Medulla oblongata (tissue), 1 donor: ENCODE data around the gene GRM4.

Source experiments
- DNase-seq: peaks from one replicate; pipeline ENCODE4 v3.0.0-alpha.2; 2015; ENCODE audit errors: extremely low spot score

The GRM4 gene

DNA sequence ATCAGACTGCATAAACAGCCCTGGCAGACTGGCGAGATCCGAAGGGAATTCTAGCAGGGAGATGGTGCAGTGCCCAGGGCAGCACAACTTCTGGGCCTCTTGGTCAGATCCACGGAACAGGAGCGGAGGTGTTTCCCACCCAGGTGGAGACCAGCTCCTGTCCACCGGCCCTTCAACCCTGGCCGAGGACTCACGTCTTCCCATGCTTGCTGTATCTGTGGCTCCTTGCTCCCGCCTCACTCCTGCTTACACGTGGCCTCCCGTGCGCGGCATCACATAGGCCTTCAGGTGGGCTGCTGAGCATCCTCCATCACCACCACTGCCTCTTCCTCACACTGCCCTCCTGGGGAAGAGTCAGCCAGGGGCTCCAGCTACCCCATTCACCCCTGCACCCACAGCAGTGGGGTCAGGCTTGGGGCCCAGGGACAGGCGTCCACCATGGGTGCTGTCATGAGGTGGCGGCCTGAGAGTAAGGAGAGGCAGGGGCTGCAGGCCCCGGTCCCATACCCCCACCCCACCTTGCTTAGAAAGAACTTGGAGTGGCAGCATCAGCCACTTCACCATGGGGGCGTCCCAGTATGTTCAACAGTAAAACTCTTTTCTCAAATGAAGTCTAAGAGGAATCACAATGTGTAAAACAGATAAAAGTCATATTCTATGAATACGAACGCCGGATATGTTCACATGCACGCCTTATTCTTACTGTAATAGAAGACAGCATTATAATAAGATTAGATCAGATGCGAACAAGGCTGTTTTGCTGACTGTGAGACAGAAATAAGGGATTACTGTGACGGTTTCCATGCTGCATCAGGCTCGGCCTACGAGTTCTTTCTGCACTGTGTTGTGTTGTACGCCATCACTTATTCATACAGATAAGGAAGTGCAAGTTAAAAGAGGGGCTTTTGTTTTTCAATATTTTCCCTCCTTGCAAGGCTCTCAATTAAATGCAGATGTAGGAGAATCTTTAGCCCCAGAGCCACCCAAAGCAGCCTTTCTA lies 165.4 kb downstream of the GRM4 start:
- DNase-seq: no peak

DNA sequence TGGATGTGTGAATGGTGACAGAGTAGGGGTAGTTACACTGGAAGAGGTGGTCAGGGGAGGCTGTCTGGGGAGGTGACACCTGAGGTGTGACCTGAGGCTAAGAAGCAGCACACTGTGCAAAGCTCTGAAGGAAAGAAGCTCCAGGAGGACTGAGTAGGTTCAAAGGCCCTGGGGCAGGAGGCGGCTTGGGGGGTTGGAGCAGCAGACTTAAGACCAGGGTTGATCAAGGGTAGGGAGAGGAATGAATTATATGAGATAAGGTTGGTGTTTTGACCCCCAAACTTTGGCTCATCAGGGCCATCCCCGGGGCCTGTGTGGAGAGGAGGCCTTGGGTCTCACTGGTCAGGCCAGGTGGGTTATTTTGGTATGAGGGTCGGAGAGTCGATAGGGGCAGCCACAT lies 166.1 kb downstream of the GRM4 start:
- DNase-seq: no peak

GRCh38 chr6:33978412-33979150 lies 167.3 kb downstream of the GRM4 start:
- no peak for DNase-seq

DNA sequence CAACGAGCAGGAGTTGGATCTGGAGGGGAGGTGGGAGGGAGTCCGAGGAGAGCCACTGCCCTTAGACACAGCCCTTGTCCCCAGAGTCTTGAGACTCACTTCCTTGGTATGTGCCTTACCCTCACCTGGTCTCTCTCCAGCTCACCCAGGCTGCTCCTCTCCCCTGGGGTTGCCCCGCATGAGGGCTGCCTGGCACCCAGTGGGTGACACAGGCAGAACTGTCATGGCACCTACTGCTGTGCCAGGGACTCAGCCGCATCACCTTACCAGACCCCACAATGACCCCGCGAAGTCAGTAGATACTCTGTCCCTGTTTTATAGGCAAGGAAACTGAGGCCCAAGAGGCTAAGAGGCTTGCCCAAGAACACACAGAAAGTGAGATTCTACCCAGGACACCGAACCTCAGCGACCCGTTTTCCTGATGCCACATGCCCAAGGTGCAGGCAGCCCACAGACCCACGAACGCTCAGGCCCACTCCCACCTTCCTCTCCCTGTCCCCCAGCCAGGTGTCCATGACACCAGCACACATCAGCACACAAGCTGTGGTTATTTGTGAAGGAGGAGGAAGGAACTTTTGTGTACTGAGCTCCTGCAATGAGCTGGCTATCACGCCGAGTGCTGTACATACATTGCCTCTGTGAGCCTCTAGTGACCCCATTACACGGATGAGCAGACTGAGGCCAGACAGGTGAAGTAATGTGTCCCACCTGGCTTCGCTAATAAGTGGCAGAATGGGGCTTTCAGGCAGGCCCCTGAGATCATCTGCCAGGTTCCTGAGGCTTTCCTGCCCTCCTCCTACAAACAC lies 168.1 kb downstream of the GRM4 start:
- no peak for DNase-seq

DNA sequence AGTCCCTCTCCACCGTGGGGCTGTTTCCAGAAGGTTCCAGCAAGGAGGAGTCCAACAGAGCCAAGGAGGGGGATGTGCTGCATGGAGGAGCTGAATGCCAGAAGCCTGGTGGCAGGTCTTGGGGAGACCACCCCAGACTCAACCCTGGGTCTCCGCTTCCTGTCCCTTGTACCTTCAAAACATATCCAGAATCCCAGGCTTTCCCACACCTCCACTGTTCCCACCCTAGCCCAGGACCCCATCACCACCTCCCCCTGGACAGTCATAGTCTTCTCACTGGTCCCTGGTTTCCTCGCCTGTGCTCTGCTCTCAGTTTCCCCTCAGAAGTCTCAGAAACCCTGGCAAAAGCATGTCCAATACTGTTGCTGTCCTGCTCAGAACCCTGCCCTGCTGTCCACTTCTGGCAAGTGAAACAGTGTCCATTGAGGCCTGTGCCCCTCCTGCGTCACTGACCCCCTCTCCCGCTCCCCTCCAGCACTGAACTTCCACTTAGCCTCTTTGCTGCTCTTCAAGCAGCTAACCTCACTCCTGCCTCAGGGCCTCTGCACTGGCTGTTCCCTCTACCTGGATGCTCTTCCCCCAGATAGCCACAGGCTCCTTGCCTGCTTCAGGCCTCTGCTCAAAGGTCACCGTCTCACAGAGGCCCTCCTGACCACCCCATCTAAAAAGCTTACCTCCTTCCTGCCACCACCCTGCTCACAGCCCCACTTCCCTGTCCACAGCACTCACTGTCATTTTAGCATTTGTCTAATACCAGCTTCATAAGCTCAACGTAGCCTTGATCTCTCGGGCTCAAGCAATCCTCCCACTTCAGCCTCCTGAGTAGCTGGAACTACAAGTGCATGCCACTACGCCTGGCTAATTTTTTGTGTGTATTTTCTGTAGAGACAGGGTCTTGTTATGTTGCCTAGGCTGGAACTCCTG lies 169.2 kb downstream of the GRM4 start:
- no peak for DNase-seq

GRCh38 chr6:33975661-33976436 lies 170.0 kb downstream of the GRM4 start:
- no peak for DNase-seq

GRCh38 chr6:33974471-33974870 lies 171.4 kb downstream of the GRM4 start:
- DNase-seq: no peak

DNA sequence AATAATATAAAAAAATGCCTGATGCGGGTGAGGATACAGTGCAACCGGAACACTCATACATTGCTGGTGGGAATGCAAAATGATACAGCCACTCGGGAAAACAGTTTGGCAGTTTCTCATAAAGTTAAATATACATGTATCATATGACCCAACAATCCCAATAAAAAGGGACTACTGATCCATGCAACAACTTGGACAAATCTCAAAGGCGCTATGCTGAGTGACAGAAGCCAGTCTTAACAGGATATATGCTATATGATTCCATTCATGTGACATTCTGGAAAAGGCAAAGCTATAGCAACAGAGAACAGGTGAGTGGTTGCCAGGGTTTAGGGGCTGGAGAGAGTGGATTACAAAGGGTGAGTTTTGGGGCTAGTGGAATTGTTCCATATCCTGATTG lies 171.9 kb downstream of the GRM4 start:
- DNase-seq: no peak

- DNase-seq: no peak
These were observed 174.3 kb downstream of the GRM4 start for GRCh38 chr6:33971580-33971979.
